Ishikawa (cell line): ENCODE results near the gene CLEC12A.

Experiments used
- CEBPB ChIP-seq: IDR thresholded peaks from 2 replicates; pipeline ENCODE4 v1.6.1; 2012
- CREB1 ChIP-seq: IDR thresholded peaks from 2 replicates; pipeline ENCODE4 v1.6.1; 2012; ENCODE audit warnings: low read depth
- EGR1 ChIP-seq: IDR thresholded peaks from 2 replicates; pipeline ENCODE4 v1.6.1; 2012
- EP300 ChIP-seq: IDR thresholded peaks from 2 replicates; pipeline ENCODE4 v1.6.1; 2012; ENCODE audit warnings: borderline replicate concordance
- FOXM1 ChIP-seq: IDR thresholded peaks from 2 replicates; pipeline ENCODE4 v1.6.1; 2012; ENCODE audit warnings: low read depth, borderline replicate concordance
- MAX ChIP-seq: IDR thresholded peaks from 2 replicates; pipeline ENCODE4 v1.6.1; 2012
- NFIC ChIP-seq: IDR thresholded peaks from 2 replicates; pipeline ENCODE4 v1.6.1; 2012
- RAD21 ChIP-seq: IDR thresholded peaks from 2 replicates; pipeline ENCODE4 v1.6.1; 2012; ENCODE audit warnings: low read depth
- REST ChIP-seq: IDR thresholded peaks from 2 replicates; pipeline ENCODE4 v1.6.1; 2012; ENCODE audit warnings: low read depth, mild to moderate bottlenecking
- TAF1 ChIP-seq: IDR thresholded peaks from 2 replicates; pipeline ENCODE4 v1.6.1; 2012; ENCODE audit warnings: low read depth, mild to moderate bottlenecking
- TCF12 ChIP-seq: IDR thresholded peaks from 2 replicates; pipeline ENCODE4 v1.6.1; 2012; ENCODE audit warnings: low read depth
- TEAD4 ChIP-seq: IDR thresholded peaks from 2 replicates; pipeline ENCODE4 v1.6.1; 2012
- USF1 ChIP-seq: IDR thresholded peaks from 2 replicates; pipeline ENCODE4 v1.6.1; 2012
- YY1 ChIP-seq: IDR thresholded peaks from 2 replicates; pipeline ENCODE4 v1.6.1; 2012; ENCODE audit warnings: low read depth
- ZBTB7A ChIP-seq: IDR thresholded peaks from 2 replicates; pipeline ENCODE4 v1.6.1; 2012; ENCODE audit warnings: low read depth

The CLEC12A gene

DNA sequence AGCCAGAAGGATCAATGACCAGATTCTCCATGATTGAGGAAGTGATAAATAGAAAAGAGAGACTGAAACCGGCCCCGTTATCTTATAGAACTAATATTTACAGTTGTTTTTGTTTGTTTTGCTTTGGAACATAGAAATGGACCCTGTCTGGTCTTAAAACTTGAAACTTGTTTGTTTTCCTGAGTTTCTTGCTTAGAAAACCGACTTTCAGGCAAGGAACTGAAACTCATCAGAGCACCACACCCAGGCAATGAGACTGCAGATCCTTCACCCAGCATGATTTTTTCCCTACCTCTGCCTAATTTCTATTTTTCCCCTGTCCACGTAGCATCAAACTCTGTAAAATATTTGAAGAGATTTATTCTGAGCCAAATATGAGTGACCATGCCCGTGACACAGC is 10.6 kb upstream of the CLEC12A start:
- TF ChIP-seq FOXM1 (no peak), MAX (no peak), TEAD4 (no peak), ZBTB7A (no peak), EP300 (no peak), YY1 (no peak), EGR1 (no peak), CREB1 (no peak), REST (no peak), TAF1 (no peak), RAD21 (no peak), CEBPB (no peak), NFIC (no peak), USF1 (no peak)

GRCh38 chr12:9961106-9961505 is 10.1 kb upstream of the CLEC12A start:
- TF ChIP-seq ZBTB7A (no peak), EGR1 (no peak), CREB1 (no peak), USF1 (no peak)

DNA sequence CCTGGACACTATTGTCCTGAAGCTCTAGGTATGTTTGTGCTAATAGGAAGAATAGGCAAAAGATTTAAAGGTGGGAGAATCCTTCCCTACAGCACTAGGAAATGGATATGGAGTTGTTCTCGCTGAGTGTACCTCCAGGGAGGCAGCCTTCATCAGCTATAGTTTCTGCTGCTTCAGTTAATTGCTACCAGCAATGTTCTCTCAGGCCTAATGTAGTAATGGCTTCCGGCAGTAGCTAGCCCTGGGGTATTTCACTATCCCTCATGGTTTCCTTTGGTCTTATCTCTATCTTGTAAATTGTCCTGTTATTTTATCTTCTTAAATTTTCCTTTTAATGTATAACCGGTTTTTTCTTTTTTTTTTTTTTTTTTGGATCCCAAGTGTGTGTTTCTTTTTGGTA is 9.3 kb upstream of the CLEC12A start:
- TF ChIP-seq CREB1, result no peak
- no peak for TF ChIP-seq NFIC
- no peak for TF ChIP-seq REST
- no peak for TF ChIP-seq MAX
- no peak for TF ChIP-seq YY1
- TF ChIP-seq ZBTB7A, result no peak
- TF ChIP-seq TCF12, result no peak
- no peak for TF ChIP-seq CEBPB
- TF ChIP-seq TAF1, result no peak
- no peak for TF ChIP-seq RAD21
- no peak for TF ChIP-seq FOXM1
- no peak for TF ChIP-seq USF1
- no peak for TF ChIP-seq EP300
- no peak for TF ChIP-seq TEAD4

DNA sequence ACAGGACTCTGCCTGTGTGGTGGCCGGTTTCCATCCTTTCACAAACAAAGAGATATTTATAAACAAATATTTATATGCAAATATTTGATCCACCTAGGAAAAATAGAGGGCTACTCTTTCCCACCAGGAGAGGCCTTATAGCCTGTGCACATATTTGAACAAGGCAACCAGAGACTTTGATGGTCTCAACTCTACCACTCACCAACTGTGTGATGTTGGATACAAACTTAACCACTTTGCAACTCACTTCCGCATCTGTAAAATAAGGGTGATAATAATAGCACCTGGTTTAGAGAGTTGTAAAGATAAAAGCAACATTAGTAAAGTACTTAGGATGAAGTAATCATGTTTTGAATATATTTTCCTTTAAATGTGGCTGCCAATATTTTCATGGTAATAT is 1.5 kb upstream of the CLEC12A start:
- TF ChIP-seq EP300 (no peak), TCF12 (no peak), RAD21 (no peak), YY1 (no peak), CEBPB (no peak), NFIC (no peak), EGR1 (no peak), FOXM1 (no peak), REST (no peak), TAF1 (no peak), USF1 (no peak), MAX (no peak)
